AG04449 (cell line): ENCODE measurements around the gene TMSB4X.

Source experiments
- CTCF ChIA-PET: fragments of 350-600 bp; formaldehyde crosslinking; extraction: SDS; loops from one replicate; lab custom pipeline; 2021; ENCODE audit warnings: antibody characterized with exemption; lab: Yijun Ruan, JAX
- POLR2A ChIA-PET: fragments of 400-600, 350-600 bp; formaldehyde crosslinking; extraction: SDS; loops from one replicate; lab custom pipeline; 2020; ENCODE audit warnings: antibody characterized with exemption, inconsistent platforms; lab: Yijun Ruan, JAX
- DNase-seq: peaks from one replicate; pipeline ENCODE4 v3.0.0-alpha.2; 2010; ENCODE audit warnings: low read depth, low spot score
- H3K4me3 ChIP-seq: 2 replicates; pipeline ENCODE4 v1.5.1; 2011; ENCODE audit warnings: low read depth, mild to moderate bottlenecking, control low read depth, low read length
- TF ChIP-seq, protein P1 (sequence below): IDR thresholded peaks from one replicate; pipeline ENCODE4 v1.5.1; 2011; ENCODE audit warnings: mild to moderate bottlenecking, moderate library complexity, low read length, control low read depth, inconsistent platforms; ENCODE audit not compliant: insufficient read depth; ENCODE audit errors: missing control alignments

The TMSB4X gene

DNA sequence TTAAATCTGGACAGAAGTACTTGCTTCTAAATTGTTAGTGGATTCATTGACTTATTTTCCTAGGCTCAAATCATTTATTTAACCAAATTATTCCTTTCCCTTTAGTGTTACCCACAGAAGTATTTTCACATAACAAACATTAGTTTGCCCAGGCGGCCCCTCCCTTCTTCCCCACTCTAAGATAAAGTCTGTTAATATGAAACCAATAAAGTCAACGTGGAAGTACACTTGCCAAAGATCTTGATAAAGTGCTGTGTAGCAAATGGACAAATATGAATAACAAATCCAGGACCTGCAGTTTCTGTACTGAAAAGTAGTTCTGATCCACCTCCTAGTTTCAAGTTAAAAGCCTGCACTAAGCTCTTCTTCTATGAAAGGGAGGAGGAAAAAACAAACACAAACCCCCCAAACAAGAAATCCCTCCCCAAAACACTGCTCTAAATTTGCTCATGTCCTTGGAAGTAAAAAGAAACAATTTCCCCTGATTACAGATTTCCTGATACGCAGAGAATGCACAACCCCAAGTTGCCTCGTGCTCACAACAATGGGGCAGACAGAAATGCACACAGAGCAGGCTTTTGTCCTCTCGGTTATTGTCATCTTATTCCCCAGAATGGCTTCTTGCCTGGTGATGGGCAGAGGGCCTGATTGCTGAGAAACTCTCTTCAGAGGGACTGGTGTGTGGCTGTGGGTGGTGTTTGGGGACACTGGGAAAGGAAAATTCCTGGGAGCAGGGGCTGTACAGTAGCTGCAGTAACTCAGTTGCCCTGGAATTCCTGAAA, 23.2 kb downstream of the TMSB4X start:
- DNase-seq, result no peak
- CTCF ChIA-PET, result interaction anchor here (1.6 kb wide), 1 partner anchor 52 kb away, joined by 4 read pairs; no protein-coding TSS in a partner anchor
- H3K4me3 ChIP-seq, result no peak overlapping the region
- TF ChIP-seq, protein P1, sequence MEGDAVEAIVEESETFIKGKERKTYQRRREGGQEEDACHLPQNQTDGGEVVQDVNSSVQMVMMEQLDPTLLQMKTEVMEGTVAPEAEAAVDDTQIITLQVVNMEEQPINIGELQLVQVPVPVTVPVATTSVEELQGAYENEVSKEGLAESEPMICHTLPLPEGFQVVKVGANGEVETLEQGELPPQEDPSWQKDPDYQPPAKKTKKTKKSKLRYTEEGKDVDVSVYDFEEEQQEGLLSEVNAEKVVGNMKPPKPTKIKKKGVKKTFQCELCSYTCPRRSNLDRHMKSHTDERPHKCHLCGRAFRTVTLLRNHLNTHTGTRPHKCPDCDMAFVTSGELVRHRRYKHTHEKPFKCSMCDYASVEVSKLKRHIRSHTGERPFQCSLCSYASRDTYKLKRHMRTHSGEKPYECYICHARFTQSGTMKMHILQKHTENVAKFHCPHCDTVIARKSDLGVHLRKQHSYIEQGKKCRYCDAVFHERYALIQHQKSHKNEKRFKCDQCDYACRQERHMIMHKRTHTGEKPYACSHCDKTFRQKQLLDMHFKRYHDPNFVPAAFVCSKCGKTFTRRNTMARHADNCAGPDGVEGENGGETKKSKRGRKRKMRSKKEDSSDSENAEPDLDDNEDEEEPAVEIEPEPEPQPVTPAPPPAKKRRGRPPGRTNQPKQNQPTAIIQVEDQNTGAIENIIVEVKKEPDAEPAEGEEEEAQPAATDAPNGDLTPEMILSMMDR, result no peak
- POLR2A ChIA-PET, result no interaction called here

DNA sequence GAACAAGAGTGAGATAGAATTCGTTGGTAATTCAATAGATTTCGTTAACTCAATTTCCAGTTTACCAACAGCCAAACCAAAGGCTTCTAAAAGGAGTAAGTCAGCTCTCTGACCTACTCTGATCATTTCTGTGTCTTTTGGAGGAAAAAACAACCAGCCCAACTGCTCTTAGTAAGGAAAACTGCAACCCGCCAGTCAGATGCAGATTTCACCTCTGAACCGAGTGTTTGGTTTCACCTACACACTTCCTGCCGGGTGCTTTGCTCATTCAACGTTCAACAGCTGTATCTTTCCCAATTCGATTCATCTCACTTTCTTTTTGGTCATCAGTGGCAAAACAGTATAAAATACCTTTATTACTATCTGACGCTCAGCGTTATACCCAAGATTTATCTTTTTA, 24.5 kb downstream of the TMSB4X start:
- TF ChIP-seq, protein P1, result no peak
- ChIA-PET POLR2A (no interaction called here), CTCF (no interaction called here)
- no peak overlapping the region for H3K4me3 ChIP-seq
- no peak for DNase-seq

DNA sequence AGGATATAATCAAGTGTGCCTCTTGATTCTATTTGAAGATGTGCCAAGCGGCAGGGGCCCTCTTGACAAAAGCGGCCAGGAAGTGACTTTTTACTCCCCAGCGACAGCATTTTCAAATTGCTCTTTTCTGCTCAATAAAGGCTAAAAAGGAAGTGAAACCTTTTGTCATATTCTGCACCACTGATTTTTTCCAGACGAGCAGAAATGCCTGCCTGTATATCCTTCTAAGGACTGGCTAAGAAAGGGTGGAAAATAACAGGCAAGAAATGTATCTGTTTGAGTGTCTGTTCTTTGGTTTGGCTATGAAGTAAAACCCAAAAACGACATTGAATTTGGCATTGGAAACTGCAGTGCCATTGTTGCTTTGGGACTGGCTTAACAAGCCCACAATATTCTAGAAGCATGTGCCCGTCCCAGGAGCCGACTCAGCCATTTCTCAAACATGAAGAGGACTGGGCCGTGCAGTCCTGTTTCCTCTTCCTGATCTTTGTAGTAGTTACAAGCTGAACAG, 25.4 kb downstream of the TMSB4X start:
- CTCF ChIA-PET, result interaction anchor here (0.7 kb wide), 1 partner anchor 100 kb away, joined by 3 read pairs; no protein-coding TSS in a partner anchor
- DNase-seq, result no peak

DNA sequence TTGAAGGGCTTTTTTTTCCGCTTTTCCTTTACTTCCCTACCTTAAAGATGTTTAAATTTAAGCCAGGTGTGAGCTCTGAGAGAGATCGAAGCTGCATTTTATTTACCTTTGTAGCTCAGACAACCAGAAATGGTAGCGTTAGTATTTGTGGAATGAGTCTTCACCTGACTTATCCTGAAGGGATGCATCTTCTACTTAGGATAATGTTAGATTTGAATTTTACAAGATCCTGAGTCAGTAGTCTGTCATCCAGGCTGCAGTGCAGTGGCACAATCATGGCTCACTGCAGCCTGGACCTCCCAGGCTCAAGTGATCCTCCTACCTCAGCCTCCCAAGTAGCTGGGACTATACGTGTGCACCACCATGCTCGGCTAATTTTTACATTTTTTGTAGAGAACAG, 26.2 kb downstream of the TMSB4X start:
- DNase-seq, result no peak
- ChIA-PET CTCF (interaction anchor here (0.7 kb wide), 1 partner anchor 99 kb away, joined by 3 read pairs; no protein-coding TSS in a partner anchor), POLR2A (no interaction called here)
- TF ChIP-seq, protein P1, result no peak
- no peak overlapping the region for H3K4me3 ChIP-seq

More for the DNA sequence above, 25.4 kb downstream of the TMSB4X start:
- POLR2A ChIA-PET, result no interaction called here
- no peak overlapping the region for H3K4me3 ChIP-seq
- TF ChIP-seq, protein P1, result no peak

DNA sequence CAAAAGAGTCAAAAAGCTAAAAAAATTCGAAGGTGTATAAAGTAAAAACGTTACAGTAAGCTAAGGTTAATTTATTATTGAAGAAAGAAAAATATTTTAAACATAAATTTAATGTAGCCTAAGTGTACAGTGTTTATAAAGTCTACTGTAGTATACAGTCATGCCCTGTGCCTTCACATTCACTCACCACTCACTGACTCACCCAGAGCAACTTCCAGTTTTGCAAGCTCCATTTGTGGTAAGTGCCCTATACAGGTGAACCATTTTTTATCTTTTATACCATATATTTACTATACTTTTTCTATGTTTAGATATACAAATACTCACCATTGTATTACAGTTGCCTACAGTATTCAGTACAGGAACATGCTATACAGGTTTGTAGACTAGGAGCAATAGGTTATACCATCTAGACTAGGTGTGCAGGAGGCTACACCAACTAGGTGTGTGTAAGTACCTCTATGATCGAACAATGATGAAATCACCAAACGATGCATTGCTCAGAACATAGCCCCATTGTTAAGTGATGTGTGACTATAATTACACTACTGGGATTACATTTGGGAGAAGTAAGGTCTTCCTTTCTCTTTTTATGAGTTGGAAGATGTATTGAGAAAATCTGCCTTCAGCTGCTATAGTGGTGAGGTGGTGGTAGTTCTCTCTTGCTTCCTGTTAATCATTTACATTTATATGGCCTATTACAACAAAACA, 27.2 kb downstream of the TMSB4X start:
- ChIA-PET POLR2A (no interaction called here), CTCF (no interaction called here)
- no peak for DNase-seq
- no peak overlapping the region for H3K4me3 ChIP-seq
- TF ChIP-seq, protein P1, result no peak
